Measurements from ENCODE around the gene DHX40. TPM values are rescaled to one million over a fixed set of nuclear protein-coding genes. Genes with fewer than 3 reads are reported as not detected.

Gene DHX40
- total RNA-seq, 2 experiments from 2014 or later = 28.6 to 32.8 TPM

- Histone ChIP-seq H3K36me3 (ENCODE audit: insufficient read depth, low read length) (no peaks in the 10 kb centered on the region), H3K9me2 (ENCODE audit: insufficient read depth, low read length) (no peaks in the 10 kb centered on the region), H2AFZ (ENCODE audit: low read length) (no peak overlapping the region), H3K4me2 (ENCODE audit: low read length) (no peak overlapping the region), H3K4me1 (ENCODE audit: insufficient read depth, low read length, poor library complexity, severe bottlenecking) (no peaks in the 10 kb centered on the region), H3K27ac (ENCODE audit: low read depth, low read length, poor library complexity, severe bottlenecking) (no peak overlapping the region), H3K79me2 (ENCODE audit: insufficient read depth, low read depth, low read length) (no peaks in the 10 kb centered on the region), H4K20me1 (ENCODE audit: insufficient read depth, low read length) (no peaks in the 10 kb centered on the region), H3K4me3 (ENCODE audit: low read depth, low read length, poor library complexity, severe bottlenecking) (no peak overlapping the region), H3K9me3 (ENCODE audit: low read length) (no peaks in the 10 kb centered on the region)
- no TSS peak for BruUV-seq (replicated peaks)
- intact Hi-C loops (cut with micrococcal nuclease; ENCODE audit: unreplicated experiment) = no loop called here
- DNase-seq (ENCODE audit: low spot score) = no peak
- TF ChIP-seq, protein P1, sequence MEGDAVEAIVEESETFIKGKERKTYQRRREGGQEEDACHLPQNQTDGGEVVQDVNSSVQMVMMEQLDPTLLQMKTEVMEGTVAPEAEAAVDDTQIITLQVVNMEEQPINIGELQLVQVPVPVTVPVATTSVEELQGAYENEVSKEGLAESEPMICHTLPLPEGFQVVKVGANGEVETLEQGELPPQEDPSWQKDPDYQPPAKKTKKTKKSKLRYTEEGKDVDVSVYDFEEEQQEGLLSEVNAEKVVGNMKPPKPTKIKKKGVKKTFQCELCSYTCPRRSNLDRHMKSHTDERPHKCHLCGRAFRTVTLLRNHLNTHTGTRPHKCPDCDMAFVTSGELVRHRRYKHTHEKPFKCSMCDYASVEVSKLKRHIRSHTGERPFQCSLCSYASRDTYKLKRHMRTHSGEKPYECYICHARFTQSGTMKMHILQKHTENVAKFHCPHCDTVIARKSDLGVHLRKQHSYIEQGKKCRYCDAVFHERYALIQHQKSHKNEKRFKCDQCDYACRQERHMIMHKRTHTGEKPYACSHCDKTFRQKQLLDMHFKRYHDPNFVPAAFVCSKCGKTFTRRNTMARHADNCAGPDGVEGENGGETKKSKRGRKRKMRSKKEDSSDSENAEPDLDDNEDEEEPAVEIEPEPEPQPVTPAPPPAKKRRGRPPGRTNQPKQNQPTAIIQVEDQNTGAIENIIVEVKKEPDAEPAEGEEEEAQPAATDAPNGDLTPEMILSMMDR (conservative IDR thresholded peaks at IDR 0.05; ENCODE audit: low read length) = no peak
- no peak for TF ChIP-seq EZH2phosphoT487 (IDR thresholded peaks at IDR 0.05; ENCODE audit: borderline replicate concordance, low read depth, low read length)
- ChIA-PET CTCF (ENCODE audit: unreplicated experiment) (no interaction called here), POLR2A (interaction anchor here (0.6 kb wide), 1 partner anchor 20 kb away, joined by 3 read pairs; no protein-coding TSS in a partner anchor)
These were observed 37.5 kb upstream of the DHX40 start for GRCh38 chr17:59527931-59528330.

GRCh38 chr17:59530531-59530930 lies 34.9 kb upstream of the DHX40 start:
- no peaks in the 10 kb centered on the region for H3K36me3 ChIP-seq (ENCODE audit: insufficient read depth, low read length)
- BruUV-seq (replicated peaks) = no TSS peak
- TF ChIP-seq EZH2phosphoT487 (IDR thresholded peaks at IDR 0.05; ENCODE audit: borderline replicate concordance, low read depth, low read length) = no peak
- TF ChIP-seq, protein P1 (conservative IDR thresholded peaks at IDR 0.05; ENCODE audit: low read length) = no peak
- H3K27ac ChIP-seq (ENCODE audit: low read depth, low read length, poor library complexity, severe bottlenecking) = no peak overlapping the region
- no peak overlapping the region for H3K4me3 ChIP-seq (ENCODE audit: low read depth, low read length, poor library complexity, severe bottlenecking)
- no peaks in the 10 kb centered on the region for H3K79me2 ChIP-seq (ENCODE audit: insufficient read depth, low read depth, low read length)
- no peaks in the 10 kb centered on the region for H3K9me3 ChIP-seq (ENCODE audit: low read length)
- no peaks in the 10 kb centered on the region for H3K9me2 ChIP-seq (ENCODE audit: insufficient read depth, low read length)
- no peaks in the 10 kb centered on the region for H4K20me1 ChIP-seq (ENCODE audit: insufficient read depth, low read length)
- H2AFZ ChIP-seq (ENCODE audit: low read length) = no peak overlapping the region
- ChIA-PET CTCF (ENCODE audit: unreplicated experiment) (interaction anchor here (0.6 kb wide), 1 partner anchor 241 kb away, joined by 3 read pairs; no protein-coding TSS in a partner anchor), POLR2A (interaction anchor here (0.7 kb wide), 3 partner anchors 24 to 1768 kb away, joined by 3 to 4 read pairs (median 3); no protein-coding TSS in a partner anchor)
- intact Hi-C loops (cut with micrococcal nuclease; ENCODE audit: unreplicated experiment) = no loop called here
- no peak for DNase-seq (ENCODE audit: low spot score)
- H3K4me1 ChIP-seq (ENCODE audit: insufficient read depth, low read length, poor library complexity, severe bottlenecking) = no peaks in the 10 kb centered on the region
- no peak overlapping the region for H3K4me2 ChIP-seq (ENCODE audit: low read length)

- no peaks in the 10 kb centered on the region for H3K36me3 ChIP-seq (ENCODE audit: insufficient read depth, low read length)
- no peak for DNase-seq (ENCODE audit: low spot score)
- no TSS peak for BruUV-seq (replicated peaks)
- H3K27ac ChIP-seq (ENCODE audit: low read depth, low read length, poor library complexity, severe bottlenecking) = no peak overlapping the region
- no peak overlapping the region for H3K4me2 ChIP-seq (ENCODE audit: low read length)
- no peak overlapping the region for H2AFZ ChIP-seq (ENCODE audit: low read length)
- H3K9me3 ChIP-seq (ENCODE audit: low read length) = no peaks in the 10 kb centered on the region
- no peak overlapping the region for H3K4me3 ChIP-seq (ENCODE audit: low read depth, low read length, poor library complexity, severe bottlenecking)
- H3K79me2 ChIP-seq (ENCODE audit: insufficient read depth, low read depth, low read length) = no peaks in the 10 kb centered on the region
- no peaks in the 10 kb centered on the region for H3K4me1 ChIP-seq (ENCODE audit: insufficient read depth, low read length, poor library complexity, severe bottlenecking)
- no peak for TF ChIP-seq EZH2phosphoT487 (IDR thresholded peaks at IDR 0.05; ENCODE audit: borderline replicate concordance, low read depth, low read length)
- TF ChIP-seq, protein P1 (conservative IDR thresholded peaks at IDR 0.05; ENCODE audit: low read length) = no peak
- CTCF ChIA-PET (ENCODE audit: unreplicated experiment) = no interaction called here
- H4K20me1 ChIP-seq (ENCODE audit: insufficient read depth, low read length) = no peaks in the 10 kb centered on the region
- POLR2A ChIA-PET = interaction anchor here (0.7 kb wide), 1 partner anchor 47 kb away, joined by 3 read pairs; no protein-coding TSS in a partner anchor
- H3K9me2 ChIP-seq (ENCODE audit: insufficient read depth, low read length) = no peaks in the 10 kb centered on the region
- intact Hi-C loops (cut with micrococcal nuclease; ENCODE audit: unreplicated experiment) = no loop called here
These were observed 31.7 kb upstream of the DHX40 start for GRCh38 chr17:59533694-59534093.

Measured in OCI-LY7 (cell line).